HCT116 (cell line): Measurements from ENCODE around the gene VASN. TPM values are rescaled to one million over a fixed set of nuclear protein-coding genes. Genes with fewer than 3 reads are reported as not detected.

Experiments
- ATAC-seq: fragments of 200-7000 bp; cut with Tn5 transposase; 2 replicates; pipeline ENCODE4 v1.9.1; 2020; ENCODE audit warnings: mild to moderate bottlenecking, moderate library complexity
- BruUV-seq: library from RNA; stranded (reverse); fragments of 400-500 nt; replicated peaks from 2 replicates; lab custom pipeline; 2021; lab: Mats Ljungman, UMichigan
- CTCF ChIA-PET: fragments of 300-600 bp; sonication (Branson Sonifier 250); formaldehyde crosslinking; loops from one replicate; lab custom pipeline; 2021; ENCODE audit warnings: antibody characterized with exemption; lab: Charles Lee
- POLR2A ChIA-PET: fragments of 300-600, 350-600 bp; sonication (Branson Sonifier 250); formaldehyde crosslinking; loops from one replicate; lab custom pipeline; 2021; ENCODE audit warnings: antibody characterized with exemption; lab: Charles Lee
- RAD21 ChIA-PET, 2 experiments: fragments of 300-600 bp; sonication (Branson Sonifier 250); formaldehyde crosslinking; loops; one replicate each; lab custom pipeline; 2023; ENCODE audit warnings: low total read pairs in 2 of 2; ENCODE audit not compliant: uncharacterized antibody in 2 of 2, unreplicated experiment in 2 of 2, low non-redundant PET in 1 of 2; lab: Charles Lee
- DNase-seq: peaks from one replicate; pipeline ENCODE4 v3.0.0-alpha.2; 2010; ENCODE audit warnings: low read depth, low spot score
- H2AFZ ChIP-seq: fragments of 200-600 bp; shearing (Covaris generic), sonication (generic); 2 replicates; pipeline ENCODE4 v1.6.1; 2017; ENCODE audit warnings: low read depth, mixed run types, mixed read lengths, antibody characterized with exemption, low read length; ENCODE audit not compliant: poor library complexity, severe bottlenecking
- H3K27ac ChIP-seq: 2 replicates; pipeline ENCODE4 v1.5.1; 2012; ENCODE audit warnings: low read depth, low read length
- H3K27me3 ChIP-seq: fragments of 200-600 bp; sonication (generic); 2 replicates; pipeline ENCODE4 v1.6.1; 2016; ENCODE audit warnings: mixed run types, low read length, mixed read lengths; ENCODE audit not compliant: insufficient read depth
- H3K36me3 ChIP-seq, 2 experiments: fragments of 200-500 bp in 1 of 2; fragments of 200-600 bp in 1 of 2; sonication (Bioruptor generic) in 1 of 2; sonication (generic) in 1 of 2; 2 replicates each; pipeline versions ENCODE4 v1.5.1 to v1.6.1; 2014 to 2016; ENCODE audit warnings: low read length in 2 of 2, inconsistent platforms in 1 of 2, mixed read lengths in 1 of 2, mixed run types in 1 of 2; ENCODE audit not compliant: insufficient read depth in 2 of 2, control insufficient read depth in 1 of 2
- H3K4me1 ChIP-seq, 2 experiments: fragments of 200-600 bp in 1 of 2; sonication (generic) in 1 of 2; 2 replicates each; pipeline versions ENCODE4 v1.5.1 to v1.6.1; 2012 to 2017; ENCODE audit warnings: low read length in 2 of 2, inconsistent platforms in 1 of 2, mild to moderate bottlenecking in 1 of 2, mixed read lengths in 1 of 2, mixed run types in 1 of 2, moderate library complexity in 1 of 2; ENCODE audit not compliant: insufficient read depth in 2 of 2, control insufficient read depth in 1 of 2
- H3K4me2 ChIP-seq: fragments of 200-600 bp; sonication (generic); 2 replicates; pipeline ENCODE4 v1.6.1; 2017; ENCODE audit warnings: mixed run types, low read length, mixed read lengths
- H3K4me3 ChIP-seq, 2 experiments: fragments of 200-600 bp in 1 of 2; sonication (generic) in 1 of 2; replicated peaks in 1 of 2; 2 replicates each; pipeline ENCODE4 v1.5.1; 2011 to 2016; ENCODE audit warnings: low read length in 2 of 2, control low read depth in 1 of 2, low read depth in 1 of 2, mild to moderate bottlenecking in 1 of 2, mixed read lengths in 1 of 2, mixed run types in 1 of 2
- H3K79me2 ChIP-seq: fragments of 200-600 bp; sonication (generic); 2 replicates; pipeline ENCODE4 v1.6.1; 2017; ENCODE audit warnings: mild to moderate bottlenecking, mixed run types, low read length, moderate library complexity, mixed read lengths; ENCODE audit not compliant: insufficient read depth
- H3K9ac ChIP-seq: fragments of 200-600 bp; sonication (generic); 2 replicates; pipeline ENCODE4 v1.6.1; 2016; ENCODE audit warnings: low read length, mixed read lengths
- H3K9me2 ChIP-seq: fragments of 200-600 bp; sonication (generic), shearing (Covaris generic); 2 replicates; pipeline ENCODE4 v1.6.1; 2017; ENCODE audit warnings: mixed run types, mild to moderate bottlenecking, moderate library complexity; ENCODE audit not compliant: insufficient read depth
- H3K9me3 ChIP-seq, 2 experiments: fragments of 200-500 bp in 1 of 2; fragments of 200-600 bp in 1 of 2; sonication (Bioruptor generic) in 1 of 2; sonication (generic) in 1 of 2; 2 replicates each; pipeline ENCODE4 v1.6.1; 2014 to 2017; ENCODE audit warnings: low read length in 2 of 2, mixed read lengths in 2 of 2, inconsistent platforms in 1 of 2, low read depth in 1 of 2, mild to moderate bottlenecking in 1 of 2, mixed run types in 1 of 2, moderate library complexity in 1 of 2; ENCODE audit not compliant: control insufficient read depth in 1 of 2, insufficient read depth in 1 of 2
- H4K20me1 ChIP-seq: fragments of 200-600 bp; sonication (generic), shearing (Covaris generic); 2 replicates; pipeline ENCODE4 v1.6.1; 2017; ENCODE audit warnings: mixed run types, mild to moderate bottlenecking, moderate library complexity; ENCODE audit not compliant: insufficient read depth
- ATF3 ChIP-seq: IDR thresholded peaks from 2 replicates; pipeline ENCODE4 v1.6.1; 2012
- CTCF ChIP-seq, 3 experiments: fragments of 200-600 bp in 1 of 3; sonication (generic) in 1 of 3; IDR thresholded peaks in 2 of 3; conservative IDR thresholded peaks in 1 of 3; 2 replicates each; pipeline ENCODE4 v1.5.1; 2012 to 2017; ENCODE audit warnings: low read depth in 2 of 3, low read length in 2 of 3, antibody characterized with exemption in 1 of 3, borderline replicate concordance in 1 of 3, control low read depth in 1 of 3, mild to moderate bottlenecking in 1 of 3, mixed read lengths in 1 of 3, mixed run types in 1 of 3, moderate library complexity in 1 of 3; ENCODE audit not compliant: insufficient read depth in 1 of 3
- RAD21 ChIP-seq: IDR thresholded peaks from 2 replicates; pipeline ENCODE4 v1.6.1; 2012; ENCODE audit warnings: low read depth, mild to moderate bottlenecking
- YY1 ChIP-seq: IDR thresholded peaks from 2 replicates; pipeline ENCODE4 v1.6.1; 2011; ENCODE audit warnings: low read length, low read depth, moderate library complexity, mild to moderate bottlenecking; ENCODE audit not compliant: insufficient replicate concordance; ENCODE audit errors: extremely low read depth
- intact Hi-C: fragments of 100-400 bp; cut with micrococcal nuclease; formaldehyde crosslinking; loops from 2 replicates; pipeline ENCODE4 v1.10.0; 2022
- total RNA-seq: library from RNA; stranded (reverse); gene quantifications from one replicate; pipeline ENCODE4 v1.2.1, GENCODE V29; 2021; ENCODE audit not compliant: unreplicated experiment

The VASN gene
- total RNA-seq, 1 experiment from 2014 or later: 6.3 TPM

GRCh38 chr16:4402439-4403132 lies 30.9 kb downstream of the VASN start:
- H3K4me2 ChIP-seq: peak overlapping the region; percentile 73
- DNase-seq (peak; percentile 35), ATAC-seq (peak; percentile 91)
- H4K20me1 ChIP-seq: no peaks in the 10 kb centered on the region
- H3K9ac ChIP-seq: peak overlapping the region; percentile 40; the same call in 1 of the 2 replicates
- H2AFZ ChIP-seq: no peak overlapping the region
- intact Hi-C loops: loop anchor here (1.0 to 10.0 kb wide), 3 partner anchors 43 to 552 kb away; partner anchors contain the start of gene SEC14L5
- peak overlapping the region in 1 of 2 experiments; percentile 34; a peak in 2 of 4 replicates for H3K4me3 ChIP-seq
- no peaks in the 10 kb centered on the region for H3K27me3 ChIP-seq
- H3K9me3 ChIP-seq: no peaks in the 10 kb centered on the region
- ChIA-PET RAD21 (interaction anchor here (0.8 to 1.8 kb wide), 7 partner anchors 13 to 523 kb away, joined by 3 to 13 read pairs (median 3); partner anchors contain the start of genes CORO7 (in 1 of the 2) and PAM16 (in 1 of the 2)), POLR2A (interaction anchor here (0.8 kb wide), 1 partner anchor 131 kb away, joined by 3 read pairs; no protein-coding TSS in a partner anchor), CTCF (interaction anchor here (0.6 to 3.2 kb wide), 26 partner anchors 10 to 712 kb away, joined by 3 to 52 read pairs (median 5); partner anchors contain the start of genes CORO7, PAM16, TFAP4 and VASN)
- H3K4me1 ChIP-seq: peaks cover 10 to 11% of the 10 kb centered on the region in 2 experiments; a peak in 3 of 4 replicates
- H3K79me2 ChIP-seq: no peaks in the 10 kb centered on the region
- H3K27ac ChIP-seq: no peak overlapping the region; the same call in 1 of the 2 replicates
- no TSS peak for BruUV-seq
- no peaks in the 10 kb centered on the region for H3K36me3 ChIP-seq
- H3K9me2 ChIP-seq: no peaks in the 10 kb centered on the region
- TF ChIP-seq ATF3 (no peak), YY1 (no peak), CTCF (IDR thresholded peaks at IDR 0.05 in 2 of 3, conservative IDR thresholded peaks at IDR 0.05 in 1 of 3; ENCODE audit: borderline replicate concordance in 1 of 3, insufficient read depth in 1 of 3, low read depth in 2 of 3, low read length in 2 of 3) (peak; percentile 90 to 96 (median 94)), RAD21 (peak; percentile 98)
